CMK (cell line): Measurements from ENCODE around the gene CALML3.

Experiments used
- DNase-seq: peaks from one replicate; pipeline ENCODE4 v3.0.0-alpha.2; 2010; ENCODE audit warnings: low read depth

The CALML3 gene

GRCh38 chr10:5567477-5567876 is 42.7 kb downstream of the CALML3 start:
- DNase-seq = no peak

- no peak for DNase-seq
These were observed 44.2 kb downstream of the CALML3 start for GRCh38 chr10:5568984-5569383.

GRCh38 chr10:5569568-5569967 is 44.8 kb downstream of the CALML3 start:
- DNase-seq = no peak

GRCh38 chr10:5570007-5570655 is 45.4 kb downstream of the CALML3 start:
- DNase-seq = no peak

- DNase-seq = no peak
These were observed 46.4 kb downstream of the CALML3 start for GRCh38 chr10:5570979-5571810.

GRCh38 chr10:5571826-5572225 is 47.1 kb downstream of the CALML3 start:
- DNase-seq = no peak

- DNase-seq = no peak
These were observed 48.7 kb downstream of the CALML3 start for GRCh38 chr10:5573319-5573950.

GRCh38 chr10:5573968-5574641 is 49.3 kb downstream of the CALML3 start:
- no peak for DNase-seq

- DNase-seq = no peak
These were observed 49.9 kb downstream of the CALML3 start for GRCh38 chr10:5574642-5575131.

- no peak for DNase-seq
These were observed 50.4 kb downstream of the CALML3 start for GRCh38 chr10:5575144-5575481.

GRCh38 chr10:5575482-5576153 is 50.9 kb downstream of the CALML3 start:
- DNase-seq = no peak

GRCh38 chr10:5576154-5576748 is 51.5 kb downstream of the CALML3 start:
- DNase-seq = no peak
